ENCODE measurements around the gene WNT7A. TPM values are rescaled to one million over a fixed set of nuclear protein-coding genes. Genes with fewer than 3 reads are reported as not detected.

The WNT7A gene
- total RNA-seq, 1 experiment from 2014 or later: not detected

DNA sequence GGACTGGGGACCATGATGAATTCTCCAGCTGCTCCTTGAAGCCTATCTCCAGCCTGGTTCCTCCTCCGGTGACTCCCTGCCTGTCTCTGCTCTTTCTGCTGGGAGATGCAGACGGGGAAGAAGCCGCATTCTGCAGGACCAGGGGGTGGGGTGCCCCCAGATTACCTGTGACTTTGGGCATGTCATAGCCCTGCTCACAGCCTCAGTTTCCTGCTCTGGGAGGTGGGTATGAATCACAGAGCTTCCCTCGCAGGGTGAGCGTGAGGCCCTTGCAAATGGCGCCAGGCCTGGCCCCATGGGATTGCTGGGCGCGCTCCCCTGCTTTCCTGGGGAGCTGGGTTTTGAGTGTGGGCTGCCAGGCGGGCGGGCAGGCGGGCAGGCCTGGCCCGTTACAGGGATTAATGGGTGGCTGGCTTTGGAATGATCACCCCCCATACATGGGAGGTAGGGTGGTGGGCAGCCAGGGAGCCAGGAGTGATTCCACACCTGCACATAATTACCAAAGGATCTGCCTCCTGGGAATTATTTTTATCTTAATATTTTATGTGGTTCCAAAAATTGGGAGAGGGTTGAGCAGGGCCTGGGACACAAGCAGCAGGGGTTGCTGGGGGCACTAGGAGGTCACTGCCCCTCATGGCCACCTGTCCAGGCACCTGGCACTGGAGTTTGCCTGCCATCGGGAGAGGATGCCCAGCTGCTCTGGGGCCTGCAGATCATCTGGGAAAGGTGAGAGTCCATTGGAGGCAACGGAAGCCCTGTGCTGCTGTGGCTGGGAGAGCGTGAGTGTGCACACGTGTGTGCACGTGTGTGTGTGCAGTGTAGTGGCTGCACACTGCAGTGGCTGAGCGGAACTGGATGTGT, 106.8 kb downstream of the WNT7A start:
- no peak for DNase-seq (ENCODE audit: low read depth)

DNA sequence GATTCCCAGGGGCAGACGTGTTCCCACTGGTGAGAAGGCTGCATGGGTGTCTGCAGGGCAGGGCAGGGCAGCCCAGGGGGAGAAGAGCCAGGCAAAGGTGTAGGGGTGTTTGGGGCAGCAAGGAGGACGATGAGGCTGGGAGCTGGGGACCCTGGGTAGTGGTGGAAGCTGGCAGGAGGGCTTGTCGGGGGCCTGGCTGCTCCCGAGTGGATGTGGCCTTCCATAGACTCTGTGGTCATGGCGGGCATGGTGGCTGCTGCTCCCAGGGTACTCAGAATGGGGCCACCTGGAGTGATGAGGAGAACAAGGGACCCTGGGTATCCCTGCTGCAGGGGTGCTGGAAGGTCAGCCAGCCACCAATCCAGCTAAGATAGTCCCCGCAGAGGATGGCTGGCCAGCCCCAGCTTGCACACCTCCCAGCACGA, 107.5 kb downstream of the WNT7A start:
- DNase-seq (ENCODE audit: low read depth): no peak

- DNase-seq (ENCODE audit: low read depth): no peak
These were observed 108.4 kb downstream of the WNT7A start for GRCh38 chr3:13771496-13771895.

DNA sequence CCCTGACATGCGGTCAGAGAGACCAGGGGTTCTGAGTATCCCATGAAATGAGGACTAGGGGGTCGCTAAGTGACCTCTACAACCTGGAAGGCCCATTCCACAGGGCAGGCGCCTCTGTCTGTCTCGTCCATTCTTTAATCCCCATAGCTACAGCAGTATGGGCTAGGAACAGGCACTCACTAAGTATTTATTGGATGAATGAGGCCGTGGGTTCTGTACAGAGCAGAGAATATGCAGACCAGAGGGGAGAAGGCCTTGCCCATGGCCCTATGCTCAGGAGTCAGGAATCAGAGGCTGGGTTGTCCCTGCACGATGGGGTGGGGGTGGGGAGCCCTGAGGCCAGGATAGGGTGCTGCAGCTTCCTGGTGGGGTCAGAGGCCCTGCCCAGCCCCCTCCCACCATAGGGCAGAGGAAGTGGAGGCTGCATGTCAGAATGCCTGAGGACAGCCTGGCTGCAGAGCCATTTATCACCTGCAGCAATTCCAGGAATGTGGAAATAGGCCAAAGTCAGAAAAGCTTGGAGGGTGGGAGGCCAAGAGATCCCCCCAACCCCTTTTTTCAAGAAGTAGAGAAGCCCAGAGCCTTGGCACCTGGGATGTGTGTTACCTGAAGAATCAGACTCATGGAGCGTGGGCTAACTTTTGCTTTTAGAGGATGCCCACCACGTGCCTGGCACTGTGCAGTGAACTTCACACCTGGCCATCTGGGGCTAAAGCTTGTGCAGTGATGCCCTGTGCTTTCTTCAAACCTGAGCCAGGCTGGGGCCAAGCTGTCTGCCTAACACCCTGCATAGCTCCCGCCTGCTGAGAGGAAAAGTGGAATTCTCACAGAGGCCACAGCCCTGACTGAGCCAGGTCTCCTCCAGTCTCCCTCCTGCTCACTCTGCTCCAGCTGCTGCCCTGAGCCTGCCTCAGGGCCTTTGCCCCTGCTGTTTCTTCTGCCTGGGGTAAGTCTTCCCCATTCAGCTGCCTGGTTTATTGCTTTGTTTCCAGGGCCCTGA, 109.4 kb downstream of the WNT7A start:
- DNase-seq (ENCODE audit: low read depth): no peak

DNA sequence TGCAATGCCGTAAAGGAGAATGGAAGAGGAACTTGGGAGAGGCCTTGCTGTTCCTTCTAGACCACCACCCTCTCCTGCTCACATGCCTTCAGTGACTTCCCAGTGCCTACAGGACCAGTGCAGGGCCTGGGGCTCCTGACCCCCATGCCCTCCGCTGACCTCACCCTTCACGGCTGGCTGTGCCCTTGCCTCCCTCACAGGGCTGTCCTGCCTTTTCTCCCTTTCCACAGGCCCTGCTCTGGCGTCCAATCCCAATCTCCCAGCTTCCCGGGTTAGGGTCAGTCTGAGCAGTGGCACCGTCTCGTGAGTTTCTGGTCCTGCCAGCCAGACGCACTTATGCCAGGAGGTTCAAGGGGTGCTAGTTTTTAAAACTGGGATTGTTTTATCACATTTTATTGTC, 110.4 kb downstream of the WNT7A start:
- DNase-seq (ENCODE audit: low read depth): no peak

GRCh38 chr3:13768453-13768852, 111.4 kb downstream of the WNT7A start:
- DNase-seq (ENCODE audit: low read depth): no peak

DNA sequence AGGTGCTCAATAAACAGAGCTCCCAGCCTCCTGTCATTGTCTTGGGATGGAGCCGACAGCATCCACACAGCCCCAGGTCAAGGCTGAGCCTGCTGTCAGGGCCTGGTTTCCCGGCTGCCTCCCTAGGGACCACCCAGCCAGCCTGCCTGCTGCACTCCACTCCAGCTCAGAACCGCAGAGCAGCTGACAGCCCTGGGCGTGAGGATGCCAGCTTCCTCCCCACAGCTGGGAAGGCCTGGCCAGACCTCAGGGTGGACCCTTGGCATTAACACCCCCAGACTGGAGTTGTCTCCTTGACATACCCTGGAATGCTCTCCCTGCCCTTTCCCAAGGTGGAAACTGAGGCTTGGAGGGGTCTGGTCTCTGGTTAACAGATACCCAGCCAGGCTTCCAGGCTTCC, 112.0 kb downstream of the WNT7A start:
- no peak for DNase-seq (ENCODE audit: low read depth)

DNA sequence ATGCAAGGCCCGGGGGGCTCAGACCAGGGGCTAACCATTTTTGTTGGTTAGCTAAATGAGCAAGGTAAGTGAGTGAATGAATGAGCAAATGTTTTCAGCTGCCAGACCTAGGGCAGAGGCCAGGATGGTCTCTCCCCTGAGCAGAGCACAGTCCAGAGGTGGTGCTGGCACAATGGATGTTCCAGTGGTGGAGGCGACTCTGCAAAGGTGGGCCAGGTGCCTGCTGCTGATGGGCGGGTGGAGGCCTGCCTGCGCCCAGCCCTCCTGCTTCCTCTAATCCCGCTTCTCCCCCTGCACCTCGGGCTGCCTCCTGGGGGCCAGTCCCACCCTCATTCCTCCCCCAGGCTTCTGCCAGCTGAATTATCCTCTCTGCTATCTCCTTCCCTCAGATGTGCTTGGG, 112.8 kb downstream of the WNT7A start:
- no peak for DNase-seq (ENCODE audit: low read depth)

Other genes starting within 250 kb of the WNT7A start
- 27.2 and 27.3 TPM in 2 replicates for gene CHCHD4, start 244.8 kb upstream of the WNT7A start, total RNA-seq (2014; rRNA removed)
- gene TMEM43, start 245.0 kb upstream of the WNT7A start, total RNA-seq (2014; rRNA removed): 92.5 and 101 TPM in 2 replicates

Data from LHCN-M2 (cell line).